ENCODE measurements around the gene PCBP4. TPM values are rescaled to one million over a fixed set of nuclear protein-coding genes. Genes with fewer than 3 reads are reported as not detected.

Gene PCBP4
- total RNA-seq, 4 donors from 2014 or later = 39.7 to 261 (median 159) TPM

GRCh38 chr3:51921081-51921578 is 46.1 kb downstream of the PCBP4 start:
- Histone ChIP-seq H3K9me3 (no peaks in the 10 kb centered on the region), H3K36me3 (no peaks in the 10 kb centered on the region), H3K27ac (no peak overlapping the region), H3K4me1 (no peaks in the 10 kb centered on the region), H3K27me3 (no peaks in the 10 kb centered on the region), H3K4me3 (no peak overlapping the region)
- TF ChIP-seq POLR2A (IDR thresholded peaks at IDR 0.05) (no peak), CTCF (IDR thresholded peaks at IDR 0.05) (no peak)
- DNase-seq = no peak
- intact Hi-C loops (cut with DNase I; ENCODE audit: low total_unique reads) = no loop called here

- Histone ChIP-seq H3K27me3 (no peaks in the 10 kb centered on the region), H3K4me1 (no peaks in the 10 kb centered on the region), H3K27ac (no peak overlapping the region), H3K36me3 (no peaks in the 10 kb centered on the region), H3K9me3 (no peaks in the 10 kb centered on the region), H3K4me3 (no peak overlapping the region)
- intact Hi-C loops (cut with DNase I; ENCODE audit: low total_unique reads) = no loop called here
- DNase-seq = no peak
- TF ChIP-seq POLR2A (IDR thresholded peaks at IDR 0.05) (no peak), CTCF (IDR thresholded peaks at IDR 0.05) (no peak)
Observed at GRCh38 chr3:51916418-51916817, 50.8 kb downstream of the PCBP4 start.

GRCh38 chr3:51908026-51908425 is 59.2 kb downstream of the PCBP4 start:
- Histone ChIP-seq H3K4me3 (no peak overlapping the region), H3K27me3 (no peaks in the 10 kb centered on the region), H3K36me3 (no peaks in the 10 kb centered on the region), H3K9me3 (no peaks in the 10 kb centered on the region), H3K4me1 (no peaks in the 10 kb centered on the region), H3K27ac (no peak overlapping the region)
- intact Hi-C loops (cut with DNase I; ENCODE audit: low total_unique reads) = no loop called here
- DNase-seq = no peak
- TF ChIP-seq CTCF (IDR thresholded peaks at IDR 0.05) = no peak
- TF ChIP-seq POLR2A (IDR thresholded peaks at IDR 0.05) = no peak

Small RNAs within 50 kb of the gene (small RNA-seq; reads per million reads assigned to genes)
- gene AC115284.1 = not detected

Other genes with a start within 250 kb of the PCBP4 start
- not detected for gene IQCF6, start 188.2 kb downstream of the PCBP4 start, total RNA-seq
- gene IQCF2, start 105.8 kb downstream of the PCBP4 start, total RNA-seq = not detected
- gene IQCF5, start 91.9 kb downstream of the PCBP4 start, total RNA-seq = not detected
- gene IQCF1, start 64.1 kb downstream of the PCBP4 start, total RNA-seq = not detected
- 10 to 100 TPM in 2 of 4 donors, 1 to 10 TPM in 2; 4.4 to 20.5 (median 11.6) TPM for gene RRP9, start 25.6 kb downstream of the PCBP4 start, total RNA-seq
- 10 to 100 TPM in 2 of 4 donors, 1 to 10 TPM in 2; 5.1 to 22.4 (median 11.4) TPM for gene PARP3, start 25.1 kb downstream of the PCBP4 start, total RNA-seq
- gene GPR62, start 12.1 kb downstream of the PCBP4 start, total RNA-seq = 1 to 10 TPM in 1 of 4 donors, under 1 TPM in 2, not detected in 1; 0.28 to 8.2 (median 0.34) TPM
- gene ABHD14B, start 6.6 kb upstream of the PCBP4 start, total RNA-seq = 10 to 100 TPM; 15.6 to 52.4 (median 39.6) TPM
- gene ABHD14A, start 7.6 kb upstream of the PCBP4 start, total RNA-seq = 10 to 100 TPM in 2 of 4 donors, 1 to 10 TPM in 2; 1.8 to 16.6 (median 10.5) TPM
- gene ACY1, start 16.1 kb upstream of the PCBP4 start, total RNA-seq = 10 to 100 TPM in 2 of 4 donors, 1 to 10 TPM in 1, not detected in 1; 1.3 to 19.0 (median 12.4) TPM
- 1,000 to 10,000 TPM in 3 of 4 donors, 100 to 1,000 TPM in 1; 696 to 2,362 (median 1,238) TPM for gene RPL29, start 28.4 kb upstream of the PCBP4 start, total RNA-seq
- gene DUSP7, start 89.1 kb upstream of the PCBP4 start, total RNA-seq = 10 to 100 TPM in 3 of 4 donors, 1 to 10 TPM in 1; 5.6 to 39.1 (median 12.3) TPM
- 1 to 10 TPM in 3 of 4 donors, not detected in 1; 1.1 to 4.8 (median 4.7) TPM for gene POC1A, start 187.0 kb upstream of the PCBP4 start, total RNA-seq
- 10 to 100 TPM in 3 of 4 donors, 1 to 10 TPM in 1; 4.9 to 56.2 (median 36.2) TPM for gene ALAS1, start 230.7 kb upstream of the PCBP4 start, total RNA-seq